ENCODE measurements around the gene OXTR. TPM values are rescaled to one million over a fixed set of nuclear protein-coding genes. Genes with fewer than 3 reads are reported as not detected.

OXTR gene
- total RNA-seq, 1 experiment from 2014 or later, result 3.6 TPM

GRCh38 chr3:8817486-8817885 is 48.1 kb upstream of the OXTR start:
- ChIA-PET POLR2A (no interaction called here), CTCF (no interaction called here)
- Mint-ChIP-seq H3K27ac (no peak overlapping the region), H3K4me3 (no peak overlapping the region), H3K36me3 (peaks cover 31% of the 10 kb centered on the region), H3K4me1 (no peaks in the 10 kb centered on the region), H3K9me3 (peaks cover 64% of the 10 kb centered on the region), H3K27me3 (ENCODE audit: low read depth) (peaks cover 20% of the 10 kb centered on the region)
- no peak for DNase-seq (ENCODE audit: low spot score)
- TF ChIP-seq USF1 (CRISPR knock-in tag; IDR thresholded peaks at IDR 0.05) (no peak), JAZF1 (CRISPR knock-in tag; IDR thresholded peaks at IDR 0.05) (no peak), ZBTB21 (CRISPR knock-in tag; IDR thresholded peaks at IDR 0.05; ENCODE audit: borderline replicate concordance) (no peak), FOXK1 (CRISPR knock-in tag; IDR thresholded peaks at IDR 0.05) (no peak), NR3C1 (CRISPR knock-in tag; conservative IDR thresholded peaks at IDR 0.05; ENCODE audit: low read depth) (no peak), ESRRA (CRISPR knock-in tag; IDR thresholded peaks at IDR 0.05; ENCODE audit: borderline replicate concordance) (no peak), PRDM15 (CRISPR knock-in tag; IDR thresholded peaks at IDR 0.05) (no peak), CBFB (CRISPR knock-in tag; IDR thresholded peaks at IDR 0.05; ENCODE audit: low read depth) (no peak), GTF2I (CRISPR knock-in tag; conservative IDR thresholded peaks at IDR 0.05) (no peak), MYBL2 (CRISPR knock-in tag; IDR thresholded peaks at IDR 0.05) (no peak), NFE2L1 (CRISPR knock-in tag; IDR thresholded peaks at IDR 0.05) (no peak), RELA (CRISPR knock-in tag; IDR thresholded peaks at IDR 0.05; ENCODE audit: borderline replicate concordance) (no peak), ZNF219 (CRISPR knock-in tag; IDR thresholded peaks at IDR 0.05; ENCODE audit: borderline replicate concordance) (no peak), FOXP4 (CRISPR knock-in tag; IDR thresholded peaks at IDR 0.05) (no peak), ATF2 (CRISPR knock-in tag; IDR thresholded peaks at IDR 0.05; ENCODE audit: borderline replicate concordance, low read depth) (no peak)
- ATAC-seq, result no peak

GRCh38 chr3:8816106-8816505 is 46.7 kb upstream of the OXTR start:
- ATAC-seq, result no peak
- H3K27me3 Mint-ChIP-seq (ENCODE audit: low read depth), result peaks cover 20% of the 10 kb centered on the region
- DNase-seq (ENCODE audit: low spot score), result no peak
- H3K27ac Mint-ChIP-seq, result no peak overlapping the region
- POLR2A ChIA-PET, result no interaction called here
- no peak overlapping the region for H3K4me3 Mint-ChIP-seq
- peaks cover 58% of the 10 kb centered on the region for H3K9me3 Mint-ChIP-seq
- H3K4me1 Mint-ChIP-seq, result no peaks in the 10 kb centered on the region
- peaks cover 31% of the 10 kb centered on the region for H3K36me3 Mint-ChIP-seq
- CTCF ChIA-PET, result interaction anchor here (1.1 kb wide), 1 partner anchor 47 kb away, joined by 4 read pairs; the partner anchor contains the start of gene OXTR
- TF ChIP-seq PREB (CRISPR knock-in tag; IDR thresholded peaks at IDR 0.05; ENCODE audit: borderline replicate concordance), result no peak
- no peak for TF ChIP-seq TEAD4 (CRISPR knock-in tag; IDR thresholded peaks at IDR 0.05)
- TF ChIP-seq GABPB1 (CRISPR knock-in tag; IDR thresholded peaks at IDR 0.05), result no peak
- TF ChIP-seq NFE2L1 (CRISPR knock-in tag; IDR thresholded peaks at IDR 0.05), result no peak
- no peak for TF ChIP-seq E2F1 (CRISPR knock-in tag; IDR thresholded peaks at IDR 0.05)
- TF ChIP-seq MXD4 (CRISPR knock-in tag; IDR thresholded peaks at IDR 0.05; ENCODE audit: borderline replicate concordance), result no peak
- no peak for TF ChIP-seq USF1 (CRISPR knock-in tag; IDR thresholded peaks at IDR 0.05)
- TF ChIP-seq MAX (CRISPR knock-in tag; IDR thresholded peaks at IDR 0.05), result no peak
- TF ChIP-seq ATF6 (CRISPR knock-in tag; IDR thresholded peaks at IDR 0.05), result no peak
- no peak for TF ChIP-seq ZNF219 (CRISPR knock-in tag; IDR thresholded peaks at IDR 0.05; ENCODE audit: borderline replicate concordance)
- TF ChIP-seq ESRRA (CRISPR knock-in tag; IDR thresholded peaks at IDR 0.05; ENCODE audit: borderline replicate concordance), result no peak
